ENCODE data around the gene ZNF609.
A peak's percentile ranks its signal among the peaks of the same experiment; 100 is the strongest.

The ZNF609 gene

DNA sequence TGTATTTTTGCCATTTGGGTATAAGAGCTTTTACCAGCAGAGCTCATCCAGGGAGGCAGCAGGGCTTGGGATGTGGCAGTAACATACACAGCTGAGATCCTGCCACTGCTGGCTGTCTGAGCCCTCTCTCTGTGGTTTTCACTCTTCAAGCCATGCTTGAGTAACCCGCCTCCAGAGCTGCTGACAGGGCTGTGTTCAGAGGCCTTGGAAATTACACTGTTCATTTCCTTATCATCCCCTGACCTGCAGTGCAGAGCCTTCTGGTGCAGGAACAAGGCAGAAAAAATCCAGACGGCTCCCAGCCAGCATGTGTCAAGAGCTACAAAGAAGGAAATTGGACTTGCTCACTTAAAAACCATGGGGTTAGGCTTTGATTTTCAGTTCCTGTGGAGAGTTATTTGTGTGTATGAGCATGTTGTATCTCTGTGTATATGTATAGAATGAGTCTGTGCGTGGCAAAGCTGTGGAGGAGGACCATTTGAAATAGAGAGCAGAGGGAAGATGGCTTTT is 47.0 kb downstream of the ZNF609 start:
- H3K4me2 ChIP-seq (ENCODE audit: low read length): peak overlapping the region; percentile 68
- H4K20me1 ChIP-seq (ENCODE audit: insufficient read depth, low read length): peaks cover 28% of the 10 kb centered on the region
- H3K79me2 ChIP-seq (ENCODE audit: low read length): peaks cover 29% of the 10 kb centered on the region
- no peaks in the 10 kb centered on the region for H3K9me3 ChIP-seq (ENCODE audit: insufficient read depth, low read length)
- H3K27ac ChIP-seq (ENCODE audit: low read length): peak overlapping the region; percentile 40
- peaks cover 16% of the 10 kb centered on the region for H3K4me1 ChIP-seq (ENCODE audit: low read length)
- H2AFZ ChIP-seq (ENCODE audit: low read depth, low read length): no peak overlapping the region
- H3K9ac ChIP-seq (ENCODE audit: low read length): no peak overlapping the region
- H3K4me3 ChIP-seq (ENCODE audit: low read length): peak overlapping the region; percentile 30; the same call in 1 of the 2 replicates
- no peaks in the 10 kb centered on the region for H3K27me3 ChIP-seq (ENCODE audit: low read depth, low read length)
- no peak for TF ChIP-seq EZH2phosphoT487 (IDR thresholded peaks at IDR 0.05; ENCODE audit: low read depth)
- TF ChIP-seq, protein P1, sequence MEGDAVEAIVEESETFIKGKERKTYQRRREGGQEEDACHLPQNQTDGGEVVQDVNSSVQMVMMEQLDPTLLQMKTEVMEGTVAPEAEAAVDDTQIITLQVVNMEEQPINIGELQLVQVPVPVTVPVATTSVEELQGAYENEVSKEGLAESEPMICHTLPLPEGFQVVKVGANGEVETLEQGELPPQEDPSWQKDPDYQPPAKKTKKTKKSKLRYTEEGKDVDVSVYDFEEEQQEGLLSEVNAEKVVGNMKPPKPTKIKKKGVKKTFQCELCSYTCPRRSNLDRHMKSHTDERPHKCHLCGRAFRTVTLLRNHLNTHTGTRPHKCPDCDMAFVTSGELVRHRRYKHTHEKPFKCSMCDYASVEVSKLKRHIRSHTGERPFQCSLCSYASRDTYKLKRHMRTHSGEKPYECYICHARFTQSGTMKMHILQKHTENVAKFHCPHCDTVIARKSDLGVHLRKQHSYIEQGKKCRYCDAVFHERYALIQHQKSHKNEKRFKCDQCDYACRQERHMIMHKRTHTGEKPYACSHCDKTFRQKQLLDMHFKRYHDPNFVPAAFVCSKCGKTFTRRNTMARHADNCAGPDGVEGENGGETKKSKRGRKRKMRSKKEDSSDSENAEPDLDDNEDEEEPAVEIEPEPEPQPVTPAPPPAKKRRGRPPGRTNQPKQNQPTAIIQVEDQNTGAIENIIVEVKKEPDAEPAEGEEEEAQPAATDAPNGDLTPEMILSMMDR (IDR thresholded peaks at IDR 0.05; ENCODE audit: low read depth, low read length): no peak
- H3K36me3 ChIP-seq (replicated peaks; ENCODE audit: low read depth, low read length): peaks cover 13% of the 10 kb centered on the region

DNA sequence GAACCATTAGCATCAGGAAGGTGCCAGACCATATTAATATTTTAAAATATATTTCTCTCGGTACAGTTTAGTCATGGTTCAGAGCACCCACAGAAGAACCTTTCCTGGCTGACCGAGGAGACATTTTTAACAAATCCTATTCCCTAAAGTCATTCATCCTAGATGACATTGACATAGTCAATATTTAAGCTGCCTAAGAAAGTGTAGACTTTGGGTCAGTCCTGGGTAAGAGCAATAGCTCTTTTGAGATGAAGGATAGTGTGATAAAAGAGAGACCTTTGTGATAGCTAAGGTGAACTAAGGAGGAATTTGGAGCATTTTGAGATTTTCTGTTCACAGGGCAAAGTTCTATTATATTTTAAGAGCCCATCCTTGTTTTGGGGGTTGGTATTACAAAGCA is 47.5 kb downstream of the ZNF609 start:
- Histone ChIP-seq H3K27ac (ENCODE audit: low read length) (no peak overlapping the region), H3K27me3 (ENCODE audit: low read depth, low read length) (no peaks in the 10 kb centered on the region), H2AFZ (ENCODE audit: low read depth, low read length) (no peak overlapping the region), H3K4me3 (ENCODE audit: low read length) (no peak overlapping the region), H3K4me1 (ENCODE audit: low read length) (peaks cover 16% of the 10 kb centered on the region), H3K9ac (ENCODE audit: low read length) (no peak overlapping the region), H3K79me2 (ENCODE audit: low read length) (peaks cover 29% of the 10 kb centered on the region), H3K4me2 (ENCODE audit: low read length) (peak overlapping the region; percentile 68), H3K36me3 (replicated peaks; ENCODE audit: low read depth, low read length) (peaks cover 10% of the 10 kb centered on the region), H3K9me3 (ENCODE audit: insufficient read depth, low read length) (no peaks in the 10 kb centered on the region), H4K20me1 (ENCODE audit: insufficient read depth, low read length) (peaks cover 28% of the 10 kb centered on the region)
- TF ChIP-seq EZH2phosphoT487 (IDR thresholded peaks at IDR 0.05; ENCODE audit: low read depth): no peak
- TF ChIP-seq, protein P1 (IDR thresholded peaks at IDR 0.05; ENCODE audit: low read depth, low read length): no peak

DNA sequence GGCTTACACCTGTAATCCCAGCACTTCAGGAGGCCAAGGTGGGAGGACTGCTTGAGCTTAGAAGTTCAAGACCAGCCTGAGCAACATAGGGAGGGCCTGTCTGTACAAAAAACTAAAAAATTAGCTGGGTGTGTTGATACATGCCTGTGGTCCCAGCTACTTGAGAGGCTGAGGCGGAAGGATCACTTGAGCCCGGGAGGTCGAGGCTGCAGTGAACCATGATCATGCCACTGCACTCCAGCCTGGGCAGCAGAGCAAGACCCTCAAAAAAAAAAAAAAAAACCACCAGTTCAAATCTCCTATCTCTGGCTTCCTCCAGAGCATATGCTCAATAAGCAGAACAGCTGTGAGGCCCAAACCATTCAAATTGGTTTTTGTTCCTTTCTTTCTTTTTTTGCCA is 53.4 kb downstream of the ZNF609 start:
- TF ChIP-seq, protein P1 (IDR thresholded peaks at IDR 0.05; ENCODE audit: low read depth, low read length): no peak
- TF ChIP-seq EZH2phosphoT487 (IDR thresholded peaks at IDR 0.05; ENCODE audit: low read depth): no peak
- no peak overlapping the region for H3K27ac ChIP-seq (ENCODE audit: low read length)
- H4K20me1 ChIP-seq (ENCODE audit: insufficient read depth, low read length): peaks cover 9% of the 10 kb centered on the region; the same call in 1 of the 2 replicates
- H3K79me2 ChIP-seq (ENCODE audit: low read length): peaks cover 30% of the 10 kb centered on the region
- no peaks in the 10 kb centered on the region for H3K9me3 ChIP-seq (ENCODE audit: insufficient read depth, low read length)
- H3K36me3 ChIP-seq (replicated peaks; ENCODE audit: low read depth, low read length): peaks cover 3% of the 10 kb centered on the region
- no peak overlapping the region for H2AFZ ChIP-seq (ENCODE audit: low read depth, low read length)
- H3K4me2 ChIP-seq (ENCODE audit: low read length): no peak overlapping the region
- H3K9ac ChIP-seq (ENCODE audit: low read length): no peak overlapping the region
- no peaks in the 10 kb centered on the region for H3K4me1 ChIP-seq (ENCODE audit: low read length)
- no peak overlapping the region for H3K4me3 ChIP-seq (ENCODE audit: low read length)
- no peaks in the 10 kb centered on the region for H3K27me3 ChIP-seq (ENCODE audit: low read depth, low read length)

DNA sequence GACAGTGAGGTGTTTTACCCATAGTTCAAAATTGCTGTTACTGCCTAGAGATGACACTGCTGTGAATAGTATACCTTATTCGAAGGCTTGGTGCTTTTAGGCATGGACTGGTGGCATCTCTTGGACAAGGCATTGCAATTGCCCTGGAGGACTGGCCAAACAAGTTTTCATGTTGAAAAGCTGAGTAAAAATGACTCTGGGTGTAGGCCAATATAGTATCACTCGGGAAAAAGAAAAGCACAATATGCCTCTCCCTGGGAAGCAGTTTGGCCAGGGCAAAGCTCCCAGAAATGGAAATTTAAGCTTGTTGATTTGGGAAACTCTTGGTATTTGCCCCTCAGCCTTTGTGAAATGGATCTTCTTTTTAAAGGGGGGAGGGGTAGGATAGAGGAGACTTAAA is 54.8 kb downstream of the ZNF609 start:
- no peak for TF ChIP-seq EZH2phosphoT487 (IDR thresholded peaks at IDR 0.05; ENCODE audit: low read depth)
- TF ChIP-seq, protein P1 (IDR thresholded peaks at IDR 0.05; ENCODE audit: low read depth, low read length): no peak
- no peaks in the 10 kb centered on the region for H3K9me3 ChIP-seq (ENCODE audit: insufficient read depth, low read length)
- no peak overlapping the region for H3K27ac ChIP-seq (ENCODE audit: low read length)
- H3K4me3 ChIP-seq (ENCODE audit: low read length): no peak overlapping the region
- no peaks in the 10 kb centered on the region for H3K4me1 ChIP-seq (ENCODE audit: low read length)
- H3K36me3 ChIP-seq (replicated peaks; ENCODE audit: low read depth, low read length): peaks cover 3% of the 10 kb centered on the region
- H3K79me2 ChIP-seq (ENCODE audit: low read length): peaks cover 35% of the 10 kb centered on the region
- peaks cover 13% of the 10 kb centered on the region for H4K20me1 ChIP-seq (ENCODE audit: insufficient read depth, low read length)
- no peak overlapping the region for H3K4me2 ChIP-seq (ENCODE audit: low read length)
- H3K9ac ChIP-seq (ENCODE audit: low read length): no peak overlapping the region
- no peak overlapping the region for H2AFZ ChIP-seq (ENCODE audit: low read depth, low read length)
- H3K27me3 ChIP-seq (ENCODE audit: low read depth, low read length): no peaks in the 10 kb centered on the region
